ENCODE measurements around the gene BIRC2. TPM values are rescaled to one million over a fixed set of nuclear protein-coding genes. Genes with fewer than 3 reads are reported as not detected.
"Not testable (repeated sequence)": the region's sequence is repeated elsewhere in the genome, so short reads cannot be mapped to it uniquely, and the experiment has no call there.

The BIRC2 gene
- total RNA-seq (10 to 100 TPM; 29.6 to 35.0 (median 31.9) TPM), polyA plus RNA-seq (21.1 TPM)
- long read RNA-seq, donor 1, transcript BIRC2-201 (9 exons, 3,743 nt) = major isoform, 47 of 60 reads
- long read RNA-seq, donor 1, partial matches to known transcripts = 6 of 60 reads
- long read RNA-seq, donor 1, other reads (novel, unspliced or antisense) = 7 of 60 reads
- long read RNA-seq, donor 2, full-length matches to known transcripts = 40 of 48 reads
- long read RNA-seq, donor 2, partial matches to known transcripts = 7 of 48 reads
- long read RNA-seq, donor 2, other reads (novel, unspliced or antisense) = 1 of 48 reads
- long read RNA-seq, donor 3, full-length matches to known transcripts = 131 of 184 reads
- long read RNA-seq, donor 3, partial matches to known transcripts = 28 of 184 reads
- long read RNA-seq, donor 3, other reads (novel, unspliced or antisense) = 25 of 184 reads
- long read RNA-seq, donor 4, transcript BIRC2-201 (9 exons, 3,743 nt) = major isoform, 23 of 32 reads
- long read RNA-seq, donor 4, partial matches to known transcripts = 3 of 32 reads
- long read RNA-seq, donor 4, other reads (novel, unspliced or antisense) = 6 of 32 reads

DNA sequence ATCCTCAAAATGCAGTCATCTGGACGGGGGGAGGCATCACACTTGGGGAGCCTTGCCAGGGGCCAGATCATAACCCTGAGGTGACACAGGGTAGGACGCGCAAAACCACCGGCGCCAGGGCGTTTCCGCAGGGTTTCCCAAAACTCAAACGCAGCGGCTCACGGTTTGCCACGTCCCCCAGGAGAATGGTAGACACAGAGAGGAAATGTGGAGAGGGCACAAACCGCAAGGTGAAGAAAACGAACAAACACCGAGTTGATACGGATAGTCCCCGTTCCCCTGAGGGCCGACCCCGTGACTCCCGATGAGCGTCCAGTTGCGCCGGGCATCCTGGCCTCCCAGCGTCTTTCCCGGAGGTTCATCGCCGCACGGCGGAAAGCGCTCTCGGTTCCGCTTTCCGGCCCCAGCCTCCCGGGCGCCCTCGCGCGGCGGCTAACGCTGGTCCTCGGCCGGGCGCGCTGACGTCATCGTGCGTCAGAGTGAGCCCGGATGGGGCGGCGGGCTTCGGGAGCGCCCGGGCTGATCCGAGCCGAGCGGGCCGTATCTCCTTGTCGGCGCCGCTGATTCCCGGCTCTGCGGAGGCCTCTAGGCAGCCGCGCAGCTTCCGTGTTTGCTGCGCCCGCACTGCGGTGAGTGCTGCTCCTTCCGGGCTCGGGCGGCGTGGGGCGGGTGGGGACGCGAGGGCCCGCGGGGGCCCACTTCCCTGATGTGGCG lies at the start of gene BIRC2:
Gene BIRC2 (plus strand): TSS at position 467 of the 714 bp plus-strand sequence. CDS start 2,641 bp downstream, outside the sequence.
- peak within 1 kb of the TSS; percentile 97 for H3K4me3 ChIP-seq (ENCODE audit: low read length)
- H3K9me3 ChIP-seq (ENCODE audit: control insufficient read depth, low read length) = no peaks in the 10 kb centered on the region
- under 1% methylated on average over 77 of the region's 77 CpGs for WGBS
- ATAC-seq (peak; percentile 98), DNase-seq (peak; percentile 96 to 99 (median 98))
- H3K27me3 ChIP-seq (ENCODE audit: control insufficient read depth, insufficient read depth) = no peaks in the 10 kb centered on the region
- H3K27ac ChIP-seq (ENCODE audit: low read length) = peak within 1 kb of the TSS; percentile 89
- no peaks in the 10 kb centered on the region for H3K4me1 ChIP-seq (ENCODE audit: control insufficient read depth, insufficient read depth, low read length)
- intact Hi-C loops (cut with DNase I) = loop anchor here in 3 of 4 donors (10.0 kb wide), 2 partner anchors 148 to 258 kb away; no protein-coding TSS in a partner anchor

- H3K4me3 ChIP-seq (ENCODE audit: low read length); ATAC-seq; H3K9me3 ChIP-seq (ENCODE audit: control insufficient read depth, low read length); H3K4me1 ChIP-seq (ENCODE audit: control insufficient read depth, insufficient read depth, low read length); H3K27me3 ChIP-seq (ENCODE audit: control insufficient read depth, insufficient read depth); DNase-seq; H3K27ac ChIP-seq (ENCODE audit: low read length); intact Hi-C loops (cut with DNase I): not testable (repeated sequence)
- WGBS = 70% methylated on average over 2 of the region's 2 CpGs
Measured at GRCh38 chr11:102300837-102301236, 46.2 kb upstream of the BIRC2 start.

- 81% methylated on average over 1 of the region's 1 CpG for WGBS
- intact Hi-C loops (cut with DNase I) = no loop called here
- no peaks in the 10 kb centered on the region for H3K27me3 ChIP-seq (ENCODE audit: control insufficient read depth, insufficient read depth)
- no peak overlapping the region for H3K4me3 ChIP-seq (ENCODE audit: low read length)
- ATAC-seq (no peak), DNase-seq (no peak)
- no peaks in the 10 kb centered on the region for H3K9me3 ChIP-seq (ENCODE audit: control insufficient read depth, low read length)
- no peaks in the 10 kb centered on the region for H3K4me1 ChIP-seq (ENCODE audit: control insufficient read depth, insufficient read depth, low read length)
- no peak overlapping the region for H3K27ac ChIP-seq (ENCODE audit: low read length)
Measured at GRCh38 chr11:102302241-102302640, 44.8 kb upstream of the BIRC2 start.

DNA sequence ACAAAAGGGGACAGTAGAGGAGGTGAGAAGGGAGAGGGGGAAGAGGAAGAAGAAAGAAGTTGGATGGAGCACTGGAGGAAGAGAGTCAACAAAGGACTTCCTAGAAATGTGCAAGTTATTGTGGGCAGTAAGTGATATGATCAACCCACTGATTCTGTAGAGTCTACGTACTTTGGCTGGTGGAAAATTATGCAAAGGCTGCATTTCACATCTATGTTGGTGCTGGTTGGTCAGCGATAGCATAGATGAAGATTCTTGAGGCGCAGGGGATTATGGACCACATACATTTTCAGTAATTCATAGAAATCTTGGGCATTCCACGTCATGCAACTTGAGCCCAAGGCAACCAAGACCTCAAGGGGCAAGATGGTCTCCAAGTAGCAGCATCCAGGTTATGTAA lies 42.3 kb upstream of the BIRC2 start:
- no peak for ATAC-seq
- H3K4me1 ChIP-seq (ENCODE audit: control insufficient read depth, insufficient read depth, low read length) = no peaks in the 10 kb centered on the region

DNA sequence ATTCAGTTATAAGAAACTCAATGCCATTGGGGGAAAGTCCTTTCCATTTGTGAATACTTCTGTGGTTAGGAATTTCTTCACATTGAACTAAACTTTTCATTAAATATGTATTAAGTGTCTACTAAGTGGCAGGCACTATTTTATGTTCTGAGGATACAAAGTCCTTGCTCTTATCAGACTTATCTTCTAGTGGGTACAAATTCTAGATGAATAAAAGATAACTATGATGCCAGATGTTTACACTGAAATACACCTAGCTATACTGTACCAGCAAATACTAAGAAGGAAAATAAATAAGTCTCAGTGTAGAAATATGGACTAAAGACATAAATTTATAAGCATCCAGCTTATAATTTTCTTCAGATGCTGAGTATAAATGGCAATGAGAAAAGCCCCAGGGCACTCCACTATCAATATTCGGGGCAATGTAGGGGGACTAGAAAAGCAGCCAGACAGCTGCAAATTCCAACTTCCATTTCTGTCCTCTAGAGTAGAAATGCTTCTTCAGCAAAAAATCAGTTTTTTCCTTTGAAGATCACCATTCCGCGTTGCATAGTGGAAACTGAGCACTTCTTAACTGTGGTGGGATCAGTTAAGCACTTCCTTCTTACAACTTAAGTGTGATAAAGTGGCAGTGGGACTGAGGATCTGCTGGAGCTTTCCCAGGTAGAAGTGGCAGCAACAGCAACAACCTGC lies 41.5 kb upstream of the BIRC2 start:
- Histone ChIP-seq H3K27me3 (ENCODE audit: control insufficient read depth, insufficient read depth) (no peaks in the 10 kb centered on the region), H3K27ac (ENCODE audit: low read length) (peak overlapping the region; percentile 13), H3K4me1 (ENCODE audit: control insufficient read depth, insufficient read depth, low read length) (no peaks in the 10 kb centered on the region), H3K4me3 (ENCODE audit: low read length) (no peak overlapping the region), H3K9me3 (ENCODE audit: control insufficient read depth, low read length) (no peaks in the 10 kb centered on the region)
- 62% methylated on average over 3 of the region's 3 CpGs for WGBS
- DNase-seq = no peak
- intact Hi-C loops (cut with DNase I) = no loop called here
- ATAC-seq = no peak

More for the DNA sequence above, 42.3 kb upstream of the BIRC2 start:
- intact Hi-C loops (cut with DNase I) = no loop called here
- Histone ChIP-seq H3K27me3 (ENCODE audit: control insufficient read depth, insufficient read depth) (no peaks in the 10 kb centered on the region), H3K4me3 (ENCODE audit: low read length) (no peak overlapping the region), H3K27ac (ENCODE audit: low read length) (no peak overlapping the region), H3K9me3 (ENCODE audit: control insufficient read depth, low read length) (no peaks in the 10 kb centered on the region)
- no peak for DNase-seq
- WGBS = 92% methylated on average over 4 of the region's 4 CpGs

DNA sequence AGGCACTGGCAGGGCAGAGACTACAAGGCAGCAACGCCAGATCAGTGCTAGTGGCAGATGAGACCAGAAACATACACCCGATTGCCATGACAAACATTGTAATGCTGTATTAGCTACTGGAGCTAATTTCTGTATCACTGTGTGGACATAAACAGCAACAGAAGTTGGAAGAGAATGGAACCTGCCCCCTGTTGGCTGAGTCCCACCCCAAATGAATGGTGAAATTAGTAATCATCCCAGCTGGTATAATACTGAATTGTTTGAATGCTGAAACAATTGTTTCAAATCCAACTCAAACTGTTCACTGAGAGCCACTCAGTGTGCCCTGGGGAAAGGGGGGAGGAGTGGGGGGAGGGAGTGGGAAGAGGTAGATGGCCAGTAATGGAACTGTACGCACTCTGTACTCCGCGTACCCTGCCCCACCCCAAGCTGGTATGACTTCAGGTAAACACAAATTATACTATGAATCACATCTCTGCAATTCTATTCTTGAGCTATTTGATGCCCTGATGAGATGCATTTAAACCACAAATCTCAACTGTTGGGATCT lies 40.9 kb upstream of the BIRC2 start:
- Histone ChIP-seq H3K27ac (ENCODE audit: low read length) (peak overlapping the region; percentile 13), H3K4me1 (ENCODE audit: control insufficient read depth, insufficient read depth, low read length) (no peaks in the 10 kb centered on the region), H3K27me3 (ENCODE audit: control insufficient read depth, insufficient read depth) (no peaks in the 10 kb centered on the region), H3K9me3 (ENCODE audit: control insufficient read depth, low read length) (no peaks in the 10 kb centered on the region), H3K4me3 (ENCODE audit: low read length) (no peak overlapping the region)
- WGBS = 78% methylated on average over 5 of the region's 5 CpGs
- intact Hi-C loops (cut with DNase I) = no loop called here
- DNase-seq = no peak
- ATAC-seq = peak in 1 of 2 donors; percentile 49

DNA sequence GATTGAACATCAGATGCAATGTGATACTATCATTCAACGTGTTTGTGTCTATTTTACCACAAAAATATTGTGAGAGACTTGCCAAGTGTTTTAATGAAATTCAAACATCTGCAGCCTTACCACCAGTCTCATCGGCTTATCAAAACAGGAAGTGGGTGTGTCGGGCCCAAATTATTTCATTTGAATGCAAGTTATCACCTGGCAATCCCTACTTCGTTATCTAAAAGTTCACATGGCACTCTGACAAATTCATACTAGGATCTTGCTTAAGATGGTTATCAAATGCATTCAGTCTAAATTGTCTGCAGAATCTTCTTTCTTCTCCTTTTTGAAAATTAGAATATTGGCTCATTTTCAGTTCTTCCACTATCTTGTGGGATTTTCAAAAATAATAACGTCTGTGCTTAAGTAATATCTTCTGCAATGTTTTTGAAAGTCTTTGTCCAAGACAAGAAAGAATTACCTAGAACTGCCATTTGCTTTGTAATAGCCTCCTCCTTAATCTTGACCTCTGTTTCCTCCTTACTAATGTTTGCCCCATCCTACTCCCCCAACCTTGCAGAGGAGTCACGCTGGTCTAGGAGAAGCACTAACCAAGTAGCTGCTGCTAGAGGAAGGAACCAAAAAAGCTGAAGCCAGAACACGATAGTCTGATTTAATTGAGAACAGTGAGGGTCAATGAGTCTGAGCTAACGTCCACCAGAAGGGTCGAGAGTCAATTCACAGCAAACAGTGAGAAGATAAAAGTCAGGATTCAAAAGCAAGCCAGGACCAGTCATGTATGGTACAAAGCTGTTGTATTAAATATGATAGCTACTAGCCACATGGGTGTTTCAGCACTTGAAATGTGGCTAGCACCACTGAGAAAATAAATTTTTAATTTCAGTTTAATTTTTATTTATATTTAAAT lies 39.9 kb upstream of the BIRC2 start:
- Histone ChIP-seq H3K9me3 (ENCODE audit: control insufficient read depth, low read length) (no peaks in the 10 kb centered on the region), H3K4me1 (ENCODE audit: control insufficient read depth, insufficient read depth, low read length) (no peaks in the 10 kb centered on the region), H3K27me3 (ENCODE audit: control insufficient read depth, insufficient read depth) (no peaks in the 10 kb centered on the region), H3K4me3 (ENCODE audit: low read length) (no peak overlapping the region), H3K27ac (ENCODE audit: low read length) (no peak overlapping the region)
- DNase-seq (no peak), ATAC-seq (peak in 1 of 2 donors; percentile 22)
- WGBS = 28% methylated on average over 9 of the region's 9 CpGs
- intact Hi-C loops (cut with DNase I) = no loop called here

GRCh38 chr11:102307727-102308038 lies 39.3 kb upstream of the BIRC2 start:
- H3K27me3 ChIP-seq (ENCODE audit: control insufficient read depth, insufficient read depth) = no peaks in the 10 kb centered on the region
- intact Hi-C loops (cut with DNase I) = no loop called here
- H3K4me3 ChIP-seq (ENCODE audit: low read length) = no peak overlapping the region
- H3K27ac ChIP-seq (ENCODE audit: low read length) = no peak overlapping the region
- DNase-seq (no peak), ATAC-seq (no peak)
- no peaks in the 10 kb centered on the region for H3K9me3 ChIP-seq (ENCODE audit: control insufficient read depth, low read length)
- no peaks in the 10 kb centered on the region for H3K4me1 ChIP-seq (ENCODE audit: control insufficient read depth, insufficient read depth, low read length)

DNA sequence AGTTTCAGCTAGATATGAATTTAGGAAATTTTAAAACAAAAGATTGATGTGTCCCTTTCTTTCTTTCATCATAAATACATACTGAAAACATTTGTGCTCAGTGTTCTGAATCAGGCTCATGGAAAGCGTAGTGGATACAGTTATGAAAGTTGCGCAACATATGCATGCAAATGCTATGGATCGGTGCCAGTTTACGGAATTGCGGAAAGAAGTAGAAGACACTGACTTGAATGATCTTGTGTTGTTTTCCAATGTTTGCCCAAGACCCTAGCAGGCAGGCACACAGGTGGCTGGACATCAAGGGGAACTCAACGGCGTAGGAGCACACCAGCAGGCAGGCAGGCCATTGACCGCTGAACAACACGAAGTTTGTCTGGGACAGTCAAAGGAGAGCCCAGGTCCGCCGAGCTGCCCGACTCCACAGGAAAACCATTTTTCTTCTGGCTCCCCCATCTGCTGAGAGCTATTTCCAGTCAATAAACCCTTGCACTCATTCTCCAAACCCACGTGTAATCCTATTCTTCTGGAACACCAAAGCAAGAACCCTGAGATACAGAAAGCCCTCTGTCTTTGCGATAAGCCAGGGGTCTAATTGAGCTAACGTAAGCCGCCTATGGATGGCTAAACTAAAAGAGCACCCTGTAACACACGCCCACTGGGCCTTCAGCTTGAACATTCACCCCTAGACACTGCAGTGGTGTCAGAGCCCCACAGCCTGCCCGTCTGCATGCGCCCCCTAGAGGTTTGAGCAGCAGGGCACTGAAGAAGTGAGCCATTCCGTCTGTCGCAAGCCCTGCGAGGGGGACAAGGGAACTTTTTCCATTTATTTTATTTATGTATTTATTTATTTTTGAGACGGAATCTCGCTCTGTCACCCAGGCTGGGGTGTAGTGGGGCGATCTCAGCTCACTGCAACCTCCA lies 37.1 kb upstream of the BIRC2 start:
- intact Hi-C loops (cut with DNase I) = no loop called here

More for the DNA sequence above, 37.1 kb upstream of the BIRC2 start:
- Histone ChIP-seq H3K4me1 (ENCODE audit: control insufficient read depth, insufficient read depth, low read length) (no peaks in the 10 kb centered on the region), H3K27ac (ENCODE audit: low read length) (no peak overlapping the region), H3K4me3 (ENCODE audit: low read length) (no peak overlapping the region), H3K27me3 (ENCODE audit: control insufficient read depth, insufficient read depth) (no peaks in the 10 kb centered on the region), H3K9me3 (ENCODE audit: control insufficient read depth, low read length) (no peaks in the 10 kb centered on the region)
- no peak for ATAC-seq
- no peak for DNase-seq
- 89% methylated on average over 25 of the region's 25 CpGs for WGBS

Measured in right cardiac atrium (tissue), 5 donors.